MG63 (cell line): ENCODE measurements around the gene KRT9. TPM values are rescaled to one million over a fixed set of nuclear protein-coding genes. Genes with fewer than 3 reads are reported as not detected.
"Not testable (repeated sequence)": the region's sequence is repeated elsewhere in the genome, so short reads cannot be mapped to it uniquely, and the experiment has no call there.

Experiments used
- DNase-seq: peaks from one replicate; pipeline ENCODE4 v3.0.0-alpha.2; 2020
- H3K27me3 ChIP-seq: fragments of 250-450 bp; sonication (Bioruptor Pico); 2 replicates; pipeline ENCODE4 v1.5.1; 2020; ENCODE audit warnings: mild to moderate bottlenecking, moderate library complexity
- H3K36me3 ChIP-seq: fragments of 250-450 bp; sonication (Bioruptor Pico); 2 replicates; pipeline ENCODE4 v1.5.1; 2020; ENCODE audit warnings: mild to moderate bottlenecking, moderate library complexity
- H3K4me3 ChIP-seq: fragments of 250-450 bp; sonication (Bioruptor Pico); 2 replicates; pipeline ENCODE4 v1.5.1; 2020; ENCODE audit warnings: mild to moderate bottlenecking, moderate library complexity
- H3K9me3 ChIP-seq: fragments of 250-450 bp; sonication (Bioruptor Pico); 2 replicates; pipeline ENCODE4 v1.5.1; 2020; ENCODE audit warnings: mild to moderate bottlenecking, moderate library complexity
- total RNA-seq: library from RNA; depleted of rRNA; stranded (reverse); fragments of >200 nt; shearing (Covaris generic); gene quantifications from 2 replicates; pipeline ENCODE4 v1.2.3, GENCODE V29; 2014; ENCODE audit warnings: low replicate concordance

The KRT9 gene
- total RNA-seq, 1 experiment from 2014 or later = not detected

DNA sequence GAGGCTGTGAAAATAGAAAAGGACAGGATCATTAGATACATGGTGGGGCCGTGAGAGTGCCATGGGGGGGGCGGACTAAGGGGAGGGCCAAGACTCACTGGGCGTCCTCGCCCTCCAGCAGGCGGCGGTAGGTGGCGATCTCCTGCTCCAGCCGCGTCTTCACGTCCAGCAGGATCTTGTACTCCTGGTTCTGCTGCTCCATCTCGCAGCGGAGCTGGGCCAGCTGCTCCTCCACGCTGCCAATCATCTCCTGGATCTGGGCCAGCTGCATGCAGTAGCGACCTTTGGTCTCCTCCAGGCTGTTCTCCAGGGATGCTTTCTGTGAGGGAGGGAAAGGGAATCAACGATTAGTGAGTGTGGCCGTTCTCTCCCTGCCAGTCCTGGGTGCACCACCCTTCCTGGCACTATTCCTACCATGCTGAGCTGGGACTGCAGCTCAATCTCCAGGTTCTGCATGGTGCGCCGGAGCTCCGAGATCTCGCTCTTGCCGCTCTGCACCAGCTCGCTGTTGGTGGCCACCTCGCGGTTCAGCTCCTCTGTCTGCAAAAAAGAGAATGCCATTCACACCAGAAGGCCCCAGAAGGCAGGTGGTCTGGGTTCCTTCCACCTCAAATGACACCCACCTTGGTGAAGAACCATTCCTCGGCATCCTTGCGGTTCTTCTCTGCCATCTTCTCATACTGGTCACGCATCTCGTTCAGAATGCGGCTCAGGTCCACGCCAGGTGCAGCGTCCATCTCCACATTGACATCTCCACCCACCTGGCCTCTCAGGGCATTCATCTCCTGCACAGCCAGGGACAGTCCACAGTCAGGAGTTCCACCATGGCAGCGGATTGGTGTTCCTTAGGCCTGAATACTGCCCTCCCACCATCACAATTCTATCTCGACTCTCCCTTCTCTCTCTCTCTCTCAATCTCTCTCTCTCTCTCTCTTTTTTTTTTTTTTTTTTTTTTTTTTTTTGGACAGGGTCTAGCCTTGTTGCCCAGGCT lies 11.6 kb upstream of the KRT9 start:
- Histone ChIP-seq H3K27me3 (no peaks in the 10 kb centered on the region), H3K36me3 (no peaks in the 10 kb centered on the region), H3K9me3 (no peaks in the 10 kb centered on the region), H3K4me3 (no peak overlapping the region)
- no peak for DNase-seq

DNA sequence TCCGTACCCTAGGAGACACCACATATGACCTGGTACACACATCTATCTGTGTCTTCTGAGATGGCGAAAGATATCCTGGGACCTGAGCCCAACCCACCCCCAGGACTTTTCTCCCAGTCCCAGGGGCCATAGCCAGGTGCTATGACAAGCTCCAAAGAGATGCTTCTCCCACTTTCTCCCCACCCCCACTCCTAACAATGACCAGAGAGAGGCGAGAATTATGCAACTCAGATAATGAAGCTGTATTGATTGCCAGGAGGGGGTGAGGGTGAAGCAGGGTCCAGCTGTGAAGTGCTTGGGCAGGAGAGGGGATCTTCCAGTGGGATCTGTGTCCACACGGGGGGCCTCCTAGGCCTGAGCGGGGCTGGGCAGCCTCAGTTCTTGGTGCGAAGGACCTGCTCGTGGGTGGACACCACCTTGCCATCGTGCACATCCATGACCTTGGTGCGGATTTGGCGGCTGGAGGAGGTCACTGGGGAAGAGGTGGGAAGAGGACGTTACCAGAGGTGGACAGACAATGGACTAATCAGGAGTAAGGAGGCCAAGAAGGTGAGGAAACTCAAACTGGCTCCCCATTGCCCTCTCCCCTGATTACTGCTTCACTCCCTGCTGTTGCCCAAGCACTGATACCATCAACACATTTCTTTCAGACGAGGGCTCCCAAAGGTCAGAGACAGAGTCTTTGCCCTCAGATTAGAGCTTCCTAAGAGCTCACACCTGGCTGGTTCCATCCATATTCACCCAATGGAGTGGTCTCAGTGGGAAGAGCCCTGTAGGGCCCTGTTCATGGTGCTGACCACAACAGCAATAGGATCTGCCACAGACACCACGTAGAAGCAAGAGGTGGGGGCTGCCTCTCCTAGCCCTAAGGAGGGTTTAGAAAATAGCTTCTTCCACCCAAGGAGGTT lies 10.5 kb upstream of the KRT9 start:
- H3K9me3 ChIP-seq = not testable (repeated sequence)

DNA sequence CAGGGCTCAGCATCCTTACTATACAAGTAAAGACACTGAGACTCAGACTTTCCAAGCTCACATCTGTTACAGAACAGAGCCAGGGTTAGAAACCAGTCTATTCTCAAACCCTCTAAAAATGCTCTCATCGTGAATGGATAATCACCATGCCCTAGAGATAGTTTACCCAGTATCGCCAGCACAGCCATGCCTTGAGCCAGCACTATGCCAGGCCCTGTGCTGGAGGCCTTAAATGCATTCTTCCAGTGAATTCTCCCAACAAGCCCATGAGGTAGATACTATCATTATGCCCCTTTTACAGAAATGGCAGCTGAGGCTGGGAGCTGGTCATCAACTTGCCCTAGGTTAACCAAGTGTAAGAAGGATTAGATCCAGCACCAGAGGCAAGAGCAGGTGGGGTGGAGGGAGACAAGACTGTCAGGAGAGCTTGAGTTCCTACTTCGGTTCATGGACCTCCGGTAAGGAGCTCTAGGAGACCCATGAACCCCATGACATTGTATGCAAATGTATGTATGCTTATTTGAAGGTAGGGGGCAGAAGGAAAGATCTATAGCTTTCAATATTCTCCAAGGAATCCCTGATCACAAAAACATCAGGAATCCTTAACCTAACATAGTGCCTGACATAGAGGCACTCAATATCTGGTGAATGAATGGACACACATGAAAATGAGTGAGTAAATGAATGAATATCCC lies 9.7 kb upstream of the KRT9 start:
- H3K9me3 ChIP-seq = no peaks in the 10 kb centered on the region
- H3K4me3 ChIP-seq = no peak overlapping the region
- DNase-seq = no peak
- H3K27me3 ChIP-seq = no peaks in the 10 kb centered on the region
- no peaks in the 10 kb centered on the region for H3K36me3 ChIP-seq

More for the DNA sequence above, 10.5 kb upstream of the KRT9 start:
- H3K4me3 ChIP-seq, DNase-seq, H3K36me3 ChIP-seq, H3K27me3 ChIP-seq: not testable (repeated sequence)

DNA sequence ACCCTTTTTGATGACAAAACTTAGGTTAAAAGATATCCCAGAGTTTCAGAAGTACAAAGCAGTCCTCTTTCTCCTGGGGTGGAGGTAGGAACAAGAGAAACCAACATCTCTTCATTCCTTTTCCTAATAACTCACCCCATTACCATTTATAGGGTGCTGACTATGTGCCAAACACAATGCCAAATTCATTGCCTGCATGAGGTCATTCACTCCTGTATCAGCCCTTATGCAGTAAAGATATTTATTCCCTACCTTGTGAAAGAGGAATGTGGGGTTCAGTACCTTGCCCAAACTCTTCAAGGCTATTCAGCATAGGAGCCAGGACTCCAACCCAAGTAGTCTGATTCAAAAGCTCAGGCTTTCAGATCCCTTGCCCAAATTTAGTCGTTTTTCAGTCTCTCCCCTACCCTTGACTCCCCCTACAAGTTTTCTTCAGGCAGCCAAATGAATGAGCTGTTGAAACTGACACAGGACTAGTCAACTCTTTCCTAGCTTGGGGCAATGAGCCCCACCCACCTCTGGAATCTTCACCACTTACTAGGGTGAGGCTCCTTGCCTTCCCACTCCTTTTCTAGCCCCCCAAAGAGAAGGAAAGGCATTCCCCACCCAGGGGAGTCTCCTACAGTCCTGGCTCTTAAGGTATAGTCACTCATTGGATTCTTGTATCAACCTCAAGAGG lies 9.0 kb upstream of the KRT9 start:
- Histone ChIP-seq H3K36me3 (no peaks in the 10 kb centered on the region), H3K4me3 (no peak overlapping the region), H3K27me3 (no peaks in the 10 kb centered on the region), H3K9me3 (no peaks in the 10 kb centered on the region)
- DNase-seq = no peak

DNA sequence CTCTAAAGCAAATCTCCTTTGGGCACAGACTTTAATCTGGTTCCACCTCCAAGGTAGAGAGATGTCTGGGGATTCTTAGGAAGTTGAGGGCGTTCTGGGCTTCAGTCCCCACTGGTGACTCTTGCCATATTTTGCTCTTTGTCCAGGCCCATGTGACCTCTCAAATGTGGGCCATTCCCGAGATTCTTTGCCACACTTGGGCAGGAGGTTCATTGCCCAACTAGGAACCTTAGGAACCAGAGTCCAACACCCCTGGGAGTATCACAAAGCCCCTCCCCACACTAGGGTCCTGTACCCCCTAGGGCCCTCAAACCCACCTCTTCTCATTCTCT lies 8.4 kb upstream of the KRT9 start:
- Histone ChIP-seq H3K36me3 (no peaks in the 10 kb centered on the region), H3K27me3 (no peaks in the 10 kb centered on the region), H3K9me3 (no peaks in the 10 kb centered on the region), H3K4me3 (no peak overlapping the region)
- DNase-seq = no peak

DNA sequence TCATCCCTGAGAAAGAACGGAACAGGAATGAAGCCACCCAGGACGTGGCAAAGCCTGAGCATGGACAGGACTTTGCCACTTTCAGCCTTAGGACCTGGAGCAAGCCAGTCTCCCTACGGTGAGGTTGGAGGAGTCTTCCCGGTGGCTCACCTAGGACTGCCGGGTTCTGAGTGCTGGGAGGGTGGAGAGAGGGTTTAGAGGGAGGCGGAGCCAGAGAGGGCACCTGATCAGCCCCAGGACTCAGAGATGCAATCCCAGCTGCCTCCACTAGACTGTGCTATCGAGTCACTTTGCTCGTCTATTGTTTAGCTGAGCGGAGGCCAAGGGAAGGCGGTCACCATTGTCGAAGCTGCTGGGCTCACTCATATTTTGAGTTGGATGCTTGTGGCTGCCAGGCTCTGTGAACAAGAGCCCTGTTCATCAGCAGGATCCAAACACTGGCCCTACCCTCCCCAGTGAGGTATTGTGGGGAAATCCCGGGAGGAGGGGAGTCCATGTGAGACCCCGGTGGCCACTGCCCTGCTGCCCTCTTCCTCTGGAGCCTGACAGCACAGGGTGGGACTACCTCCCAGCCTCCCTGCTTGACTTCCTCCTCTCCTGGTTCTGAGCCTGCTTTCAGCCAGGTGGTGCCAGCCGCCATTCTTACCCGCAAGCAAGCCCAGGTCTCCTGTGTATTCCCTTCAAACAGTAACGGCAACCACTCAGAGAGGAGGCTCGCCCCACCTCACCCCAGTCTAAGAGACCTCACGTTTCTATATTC lies 7.8 kb upstream of the KRT9 start:
- H3K9me3 ChIP-seq = no peaks in the 10 kb centered on the region
- H3K27me3 ChIP-seq = no peaks in the 10 kb centered on the region
- H3K4me3 ChIP-seq = no peak overlapping the region
- peak; percentile 83 for DNase-seq
- H3K36me3 ChIP-seq = no peaks in the 10 kb centered on the region

DNA sequence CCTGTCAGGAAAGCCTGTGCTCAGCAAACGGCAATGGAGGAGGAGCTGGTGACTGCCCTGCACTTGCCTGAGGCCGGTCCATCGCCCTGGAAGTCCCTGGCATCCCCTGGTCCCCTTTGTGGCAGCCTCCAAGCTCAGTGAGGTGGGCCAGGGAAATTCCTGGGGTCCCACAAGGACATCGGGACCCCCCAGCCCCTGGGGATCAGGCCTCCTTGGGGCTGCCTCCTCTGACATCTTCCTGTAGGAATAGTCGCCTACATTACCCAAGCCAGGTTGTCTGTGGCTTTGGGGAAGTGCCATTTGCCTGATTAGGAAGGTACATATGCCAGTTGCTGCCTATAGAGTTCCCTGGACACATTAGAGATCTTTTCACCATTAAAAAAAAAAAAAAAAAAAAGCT lies 7.1 kb upstream of the KRT9 start:
- no peak overlapping the region for H3K4me3 ChIP-seq
- DNase-seq = no peak
- H3K27me3 ChIP-seq = no peaks in the 10 kb centered on the region
- no peaks in the 10 kb centered on the region for H3K9me3 ChIP-seq
- no peaks in the 10 kb centered on the region for H3K36me3 ChIP-seq

DNA sequence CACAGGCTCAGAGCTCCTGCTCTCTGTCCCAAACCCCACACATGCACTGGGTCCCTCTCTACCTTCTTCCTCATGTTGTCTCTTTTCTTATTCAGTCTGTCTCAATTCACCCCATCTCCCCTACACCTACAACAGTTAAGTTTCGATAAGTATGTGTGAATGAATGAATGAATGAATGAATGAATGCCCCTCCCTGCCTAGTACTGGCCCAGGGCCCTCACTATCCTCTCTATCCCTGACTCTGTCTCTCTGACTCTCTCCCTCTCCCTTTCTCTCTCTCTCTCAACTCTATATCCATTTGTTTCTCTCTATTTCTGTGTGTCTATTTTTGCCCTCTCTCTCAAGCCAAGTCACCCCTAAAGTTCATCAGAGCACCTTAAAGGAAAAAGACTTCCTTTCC lies 6.7 kb upstream of the KRT9 start:
- no peaks in the 10 kb centered on the region for H3K27me3 ChIP-seq
- no peak overlapping the region for H3K4me3 ChIP-seq
- no peaks in the 10 kb centered on the region for H3K9me3 ChIP-seq
- H3K36me3 ChIP-seq = no peaks in the 10 kb centered on the region
- no peak for DNase-seq

DNA sequence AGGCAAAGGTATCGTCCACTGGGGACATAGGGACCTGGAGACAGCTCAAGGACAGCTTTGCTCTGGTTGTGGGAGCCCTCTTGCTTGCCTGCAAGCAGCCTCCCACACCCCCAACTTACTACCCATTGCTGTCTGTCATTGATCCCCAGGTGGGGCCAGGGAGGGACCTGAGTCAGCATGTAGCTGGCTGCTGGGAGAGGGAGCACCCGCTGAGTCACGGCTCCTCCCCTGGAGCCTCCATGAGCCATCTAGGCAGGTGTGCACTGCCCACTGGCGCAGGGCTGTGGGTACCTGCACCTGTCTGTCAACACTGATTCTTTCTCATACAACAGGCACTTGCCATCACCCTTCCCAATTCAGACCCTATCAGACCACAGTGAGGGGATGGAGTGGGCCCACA lies 4.9 kb upstream of the KRT9 start:
- DNase-seq, H3K36me3 ChIP-seq, H3K4me3 ChIP-seq, H3K9me3 ChIP-seq, H3K27me3 ChIP-seq: not testable (repeated sequence)

DNA sequence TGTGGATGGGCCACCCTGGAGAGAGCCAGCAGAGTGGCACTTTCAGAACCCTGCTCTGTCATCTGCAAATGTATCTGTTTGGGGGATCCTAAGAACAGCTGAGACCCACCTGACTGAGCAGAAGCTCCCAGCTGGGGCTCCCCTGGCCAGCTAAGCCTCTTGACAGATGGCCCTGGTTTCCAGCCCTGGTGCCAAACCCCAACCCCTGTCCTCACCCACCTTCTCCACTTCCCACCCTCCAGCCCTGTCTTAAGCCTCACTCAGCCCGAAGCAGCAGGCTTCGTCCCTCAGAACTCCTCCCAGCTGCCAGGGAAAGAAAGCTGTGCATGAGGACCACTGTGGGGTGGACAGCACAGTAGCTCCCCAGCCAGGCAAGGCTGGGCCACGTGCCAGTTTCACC lies 3.5 kb upstream of the KRT9 start:
- H3K9me3 ChIP-seq = no peaks in the 10 kb centered on the region
- no peaks in the 10 kb centered on the region for H3K36me3 ChIP-seq
- H3K27me3 ChIP-seq = no peaks in the 10 kb centered on the region
- no peak for DNase-seq
- H3K4me3 ChIP-seq = no peak overlapping the region

DNA sequence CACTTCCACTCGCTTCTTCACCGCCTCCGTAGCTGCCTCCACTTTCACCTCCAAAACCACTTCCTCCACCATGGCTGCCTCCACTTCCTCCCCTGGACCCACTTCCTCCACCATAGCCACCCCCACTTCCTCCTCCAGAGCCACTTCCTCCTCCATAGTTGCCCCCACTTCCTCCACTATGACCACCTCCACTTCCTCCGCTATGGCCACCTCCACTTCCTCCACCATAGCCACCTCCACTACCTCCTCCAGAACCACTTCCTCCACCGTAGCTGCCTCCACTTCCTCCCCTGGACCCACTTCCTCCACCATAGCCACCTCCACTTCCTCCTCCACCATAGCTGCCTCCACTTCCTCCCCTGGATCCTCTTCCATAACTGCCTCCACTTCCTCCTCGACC lies 4.5 kb downstream of the KRT9 start:
- no peak overlapping the region for H3K4me3 ChIP-seq
- H3K27me3 ChIP-seq = no peaks in the 10 kb centered on the region
- DNase-seq = no peak
- no peaks in the 10 kb centered on the region for H3K9me3 ChIP-seq
- H3K36me3 ChIP-seq = no peaks in the 10 kb centered on the region

DNA sequence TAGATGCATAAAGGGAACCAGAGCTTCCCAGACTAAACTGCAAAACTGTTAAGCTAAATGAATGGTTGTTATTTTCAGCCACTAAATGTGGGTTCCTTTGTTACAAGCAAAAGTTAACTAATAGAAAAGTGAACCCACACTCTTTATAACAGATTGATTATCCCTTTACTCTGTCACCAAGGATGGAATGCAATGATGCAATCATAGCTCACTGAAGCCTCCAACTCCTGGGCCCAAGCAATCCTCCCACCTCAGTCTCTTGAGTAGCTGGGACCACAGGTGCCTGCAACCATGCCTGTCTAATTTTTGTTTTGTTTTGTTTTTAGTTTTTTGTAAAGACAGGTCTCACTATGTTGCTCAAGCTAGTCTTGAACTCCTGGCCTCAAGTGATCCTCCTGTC lies 6.5 kb downstream of the KRT9 start:
- Histone ChIP-seq H3K4me3 (no peak overlapping the region), H3K9me3 (no peaks in the 10 kb centered on the region), H3K27me3 (no peaks in the 10 kb centered on the region), H3K36me3 (no peaks in the 10 kb centered on the region)
- no peak for DNase-seq

DNA sequence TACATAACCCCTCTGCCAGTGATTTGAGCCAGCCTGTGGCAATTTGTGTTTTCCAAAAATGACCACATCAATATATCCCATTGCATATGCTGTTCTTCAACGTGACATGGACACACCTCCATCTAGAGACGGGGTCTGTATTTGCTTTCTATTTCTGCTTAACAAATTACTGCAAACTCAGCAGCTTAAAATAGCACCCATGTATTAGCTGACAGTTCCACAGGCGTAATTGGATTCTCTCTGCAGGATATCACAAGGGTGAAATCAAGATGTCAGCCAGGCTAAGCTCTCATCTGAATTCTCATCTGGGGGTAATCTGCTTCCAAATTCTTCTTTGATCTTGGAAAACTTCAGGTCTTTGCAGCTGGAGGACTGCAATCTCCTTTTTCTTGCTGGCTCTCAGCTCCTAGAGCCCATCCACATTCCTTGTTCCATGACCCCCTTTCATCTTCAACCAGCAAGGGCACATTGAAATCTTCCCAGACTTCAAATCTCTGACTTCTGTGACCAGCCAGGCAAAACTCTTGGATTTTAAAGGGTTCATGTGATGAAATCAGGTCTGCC lies 8.2 kb downstream of the KRT9 start:
- Histone ChIP-seq H3K4me3 (no peak overlapping the region), H3K27me3 (no peaks in the 10 kb centered on the region), H3K9me3 (no peaks in the 10 kb centered on the region), H3K36me3 (no peaks in the 10 kb centered on the region)
- no peak for DNase-seq

DNA sequence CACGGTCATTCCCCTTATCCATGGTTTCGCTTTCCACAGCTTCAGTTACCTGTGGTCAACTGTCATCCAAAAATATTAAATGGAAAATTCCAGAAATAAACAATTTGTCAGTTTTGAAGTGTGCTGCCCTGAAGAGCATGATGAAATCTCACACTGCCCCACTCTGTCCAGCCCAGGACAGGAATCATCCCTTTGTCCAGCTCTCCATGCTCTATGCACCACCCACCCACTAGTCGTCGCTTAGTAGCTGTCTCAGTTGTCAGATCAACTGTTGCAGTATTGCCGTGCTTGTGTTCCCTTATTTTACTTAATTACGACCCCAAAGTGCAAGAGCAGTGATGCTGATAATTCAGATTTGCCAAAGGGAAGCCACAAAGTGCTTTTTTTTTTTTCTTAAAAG lies 10.3 kb downstream of the KRT9 start:
- H3K27me3 ChIP-seq = no peaks in the 10 kb centered on the region
- H3K4me3 ChIP-seq = no peak overlapping the region
- DNase-seq = no peak
- H3K36me3 ChIP-seq = no peaks in the 10 kb centered on the region
- H3K9me3 ChIP-seq = no peaks in the 10 kb centered on the region

DNA sequence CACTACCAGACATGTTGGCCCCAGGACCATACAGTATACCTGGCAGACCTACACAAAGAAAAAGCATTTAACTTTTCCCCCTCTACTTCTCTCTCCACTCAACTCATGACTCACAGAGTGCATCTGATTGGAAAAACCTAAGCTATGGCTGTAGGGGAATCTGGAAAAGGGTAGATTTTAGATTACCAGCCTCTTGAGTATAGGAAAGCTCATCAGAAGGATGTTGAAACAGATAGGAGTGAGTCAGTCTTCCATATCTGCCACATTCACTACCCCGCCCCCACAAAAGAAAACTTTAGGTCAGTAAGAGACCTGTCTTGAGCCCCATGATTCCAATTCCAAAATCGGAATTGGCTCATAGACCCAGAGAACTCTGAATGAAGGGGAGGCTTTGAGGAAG lies 12.3 kb downstream of the KRT9 start:
- H3K27me3 ChIP-seq = no peaks in the 10 kb centered on the region
- H3K9me3 ChIP-seq = no peaks in the 10 kb centered on the region
- no peaks in the 10 kb centered on the region for H3K36me3 ChIP-seq
- H3K4me3 ChIP-seq = no peak overlapping the region
- DNase-seq = no peak

DNA sequence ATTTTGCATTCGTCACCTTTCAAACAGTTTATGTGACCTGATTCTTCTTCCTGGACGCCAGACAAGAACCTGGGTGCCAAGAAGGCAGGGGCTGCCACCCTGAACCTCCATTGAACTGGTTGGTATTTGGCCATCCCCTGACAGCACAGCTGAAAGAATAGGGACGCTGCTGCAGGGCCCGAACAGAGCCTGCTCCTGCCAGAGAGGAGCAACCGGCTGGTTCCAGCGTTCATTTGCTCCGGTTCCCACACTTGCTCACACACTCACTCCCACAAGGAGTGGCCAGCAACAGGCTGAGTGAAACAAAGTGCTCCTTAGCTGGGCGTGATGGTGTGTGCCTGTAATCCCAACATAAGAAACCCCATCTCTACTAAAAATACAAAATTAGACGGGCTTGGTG lies 14.9 kb downstream of the KRT9 start:
- no peaks in the 10 kb centered on the region for H3K27me3 ChIP-seq
- H3K4me3 ChIP-seq = no peak overlapping the region
- no peaks in the 10 kb centered on the region for H3K9me3 ChIP-seq
- no peaks in the 10 kb centered on the region for H3K36me3 ChIP-seq
- no peak for DNase-seq
